GM12801 (cell line): Measurements from ENCODE around the gene OR10Z1.

ENCODE experiments used
- TF ChIP-seq, protein P1 (sequence below): IDR thresholded peaks from one replicate; pipeline ENCODE4 v1.5.1; 2011; ENCODE audit warnings: control low read depth; ENCODE audit not compliant: insufficient read length; ENCODE audit errors: extremely low read depth

The OR10Z1 gene

DNA sequence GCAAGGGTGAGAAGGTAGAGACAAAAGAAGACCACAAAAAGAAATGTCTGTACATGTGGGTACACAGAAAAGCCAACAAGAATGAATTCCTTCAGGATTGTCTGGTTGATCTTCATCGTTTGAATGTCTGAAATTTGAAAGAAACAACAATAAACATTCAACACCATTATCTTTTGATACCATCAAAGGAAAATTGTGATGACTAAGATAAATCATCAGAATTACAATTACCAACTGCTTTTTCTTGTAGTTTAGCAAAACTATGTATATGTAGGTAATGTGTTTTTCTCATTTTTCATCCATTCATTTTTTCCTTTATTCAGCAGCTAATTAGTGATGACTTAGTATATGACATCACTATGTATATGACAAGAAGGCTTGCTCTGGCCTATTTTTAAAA is 25.3 kb upstream of the OR10Z1 start, which contains the start of gene OR10X1:
Gene OR10X1 (minus strand): TSS at position 167 of the 400 bp plus-strand sequence. CDS start 0 bp downstream, at position 167.
- TF ChIP-seq, protein P1, sequence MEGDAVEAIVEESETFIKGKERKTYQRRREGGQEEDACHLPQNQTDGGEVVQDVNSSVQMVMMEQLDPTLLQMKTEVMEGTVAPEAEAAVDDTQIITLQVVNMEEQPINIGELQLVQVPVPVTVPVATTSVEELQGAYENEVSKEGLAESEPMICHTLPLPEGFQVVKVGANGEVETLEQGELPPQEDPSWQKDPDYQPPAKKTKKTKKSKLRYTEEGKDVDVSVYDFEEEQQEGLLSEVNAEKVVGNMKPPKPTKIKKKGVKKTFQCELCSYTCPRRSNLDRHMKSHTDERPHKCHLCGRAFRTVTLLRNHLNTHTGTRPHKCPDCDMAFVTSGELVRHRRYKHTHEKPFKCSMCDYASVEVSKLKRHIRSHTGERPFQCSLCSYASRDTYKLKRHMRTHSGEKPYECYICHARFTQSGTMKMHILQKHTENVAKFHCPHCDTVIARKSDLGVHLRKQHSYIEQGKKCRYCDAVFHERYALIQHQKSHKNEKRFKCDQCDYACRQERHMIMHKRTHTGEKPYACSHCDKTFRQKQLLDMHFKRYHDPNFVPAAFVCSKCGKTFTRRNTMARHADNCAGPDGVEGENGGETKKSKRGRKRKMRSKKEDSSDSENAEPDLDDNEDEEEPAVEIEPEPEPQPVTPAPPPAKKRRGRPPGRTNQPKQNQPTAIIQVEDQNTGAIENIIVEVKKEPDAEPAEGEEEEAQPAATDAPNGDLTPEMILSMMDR: no peak

DNA sequence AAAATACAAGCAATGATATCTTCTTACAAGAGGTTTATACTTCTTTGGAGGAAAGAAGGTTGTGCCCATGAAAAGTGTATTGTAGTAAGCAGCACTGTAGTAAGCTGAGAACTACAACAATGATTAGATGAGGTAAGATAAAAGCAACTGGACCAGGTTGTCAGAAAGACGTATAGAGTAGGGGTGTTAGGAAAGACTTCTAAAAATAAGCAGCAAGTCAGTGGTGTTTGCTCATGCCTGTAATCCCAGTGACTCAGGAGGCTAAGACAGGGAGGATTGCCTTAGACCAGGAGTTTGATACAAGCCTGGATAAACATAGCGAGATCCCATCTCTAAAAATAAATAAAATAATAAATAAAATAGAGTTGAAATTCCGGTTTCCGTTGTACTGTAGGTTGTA is 21.1 kb upstream of the OR10Z1 start:
- TF ChIP-seq, protein P1: no peak

DNA sequence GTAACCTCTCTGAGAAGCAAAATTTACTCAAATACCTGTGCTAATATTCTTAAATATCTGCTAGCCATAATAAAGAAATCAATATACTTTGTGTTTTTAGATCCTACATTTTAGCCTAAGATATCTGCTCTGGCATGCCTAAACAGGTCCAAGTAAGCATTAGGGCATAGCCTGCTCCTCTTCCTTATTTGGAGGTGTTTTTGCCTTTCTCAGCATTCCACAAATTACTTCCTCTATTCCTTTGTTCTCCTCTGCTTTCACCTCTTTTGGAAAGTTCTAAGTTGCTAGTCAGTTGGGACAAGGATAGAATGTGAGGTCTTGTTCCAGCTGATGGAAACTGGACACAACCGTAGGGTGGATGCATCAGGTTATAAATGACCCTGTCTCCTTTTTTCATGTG is 18.1 kb upstream of the OR10Z1 start:
- TF ChIP-seq, protein P1: no peak

DNA sequence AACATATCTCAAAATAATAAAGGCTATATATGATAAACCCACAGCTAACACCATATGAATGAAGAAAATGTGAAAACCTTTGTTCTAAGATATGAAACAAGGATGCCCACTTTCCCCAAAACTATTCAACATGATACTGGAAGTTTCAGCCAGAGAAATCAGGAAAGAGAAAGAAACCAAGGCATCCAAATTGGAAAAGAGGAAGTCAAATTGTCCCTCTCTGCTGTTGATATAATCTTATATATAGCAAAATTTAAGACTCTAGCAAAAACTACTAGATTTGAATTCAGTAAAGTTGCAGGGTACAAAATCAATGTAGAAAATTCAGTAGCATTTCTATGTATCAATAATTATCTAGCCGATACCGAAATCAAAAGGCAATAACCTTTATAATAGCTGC is 4.3 kb upstream of the OR10Z1 start:
- TF ChIP-seq, protein P1: no peak

DNA sequence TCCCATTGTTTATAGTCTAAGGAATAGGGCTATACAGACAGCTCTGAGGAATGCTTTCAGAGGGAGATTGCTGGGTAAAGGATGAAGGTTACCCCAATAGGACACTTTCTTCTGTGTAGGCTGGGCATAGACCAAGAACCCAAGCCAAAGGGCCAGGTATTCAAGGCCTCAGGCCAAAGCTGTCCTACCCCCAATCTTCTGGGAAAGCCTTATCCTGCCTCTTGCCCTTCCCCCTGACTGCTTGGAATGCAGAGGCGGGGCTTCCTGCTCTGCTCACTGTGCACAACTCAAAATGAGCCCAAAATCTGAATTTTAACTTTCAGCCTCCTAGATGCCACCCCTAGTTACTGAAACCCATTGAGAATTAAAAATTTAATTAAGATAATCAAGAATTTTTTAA is 2.2 kb downstream of the OR10Z1 start:
- TF ChIP-seq, protein P1: no peak

DNA sequence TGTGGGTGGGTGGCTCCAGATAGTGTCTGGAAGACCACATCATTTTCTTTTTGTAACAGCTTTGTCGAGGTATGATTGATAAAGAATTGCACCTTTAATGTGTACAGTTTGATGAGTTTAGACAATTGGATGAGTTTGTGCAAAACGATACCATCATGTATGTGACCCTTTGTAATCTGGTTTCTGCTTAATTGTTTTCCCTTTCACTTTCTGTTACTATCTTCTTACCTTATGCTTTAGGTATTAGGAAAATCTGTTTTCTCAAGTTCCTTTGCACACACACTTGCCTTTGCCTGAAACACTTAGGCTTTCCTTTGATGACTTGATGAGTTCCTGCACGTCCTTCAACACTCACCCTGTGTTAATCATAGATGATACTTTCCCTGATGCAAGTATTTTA is 6.8 kb downstream of the OR10Z1 start:
- TF ChIP-seq, protein P1: no peak

DNA sequence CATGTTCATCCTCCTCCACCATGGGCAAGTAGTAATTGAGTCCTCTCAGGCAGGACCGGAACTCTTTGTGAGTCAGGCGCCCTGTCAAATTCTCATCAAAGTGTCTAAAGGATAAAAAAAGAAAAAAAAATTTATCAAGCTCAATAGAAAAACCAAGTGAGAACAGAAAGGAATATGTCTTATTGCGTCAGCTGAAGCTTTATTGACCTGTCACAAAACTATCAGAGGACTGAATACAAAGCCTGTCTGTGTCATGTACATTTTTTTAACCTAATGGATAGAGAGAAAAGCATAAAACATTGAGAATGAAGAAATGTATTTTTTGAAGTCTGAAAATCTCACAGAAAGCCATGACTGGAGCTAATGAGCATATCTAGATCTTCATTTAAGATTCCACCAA is 8.7 kb downstream of the OR10Z1 start:
- TF ChIP-seq, protein P1: no peak

DNA sequence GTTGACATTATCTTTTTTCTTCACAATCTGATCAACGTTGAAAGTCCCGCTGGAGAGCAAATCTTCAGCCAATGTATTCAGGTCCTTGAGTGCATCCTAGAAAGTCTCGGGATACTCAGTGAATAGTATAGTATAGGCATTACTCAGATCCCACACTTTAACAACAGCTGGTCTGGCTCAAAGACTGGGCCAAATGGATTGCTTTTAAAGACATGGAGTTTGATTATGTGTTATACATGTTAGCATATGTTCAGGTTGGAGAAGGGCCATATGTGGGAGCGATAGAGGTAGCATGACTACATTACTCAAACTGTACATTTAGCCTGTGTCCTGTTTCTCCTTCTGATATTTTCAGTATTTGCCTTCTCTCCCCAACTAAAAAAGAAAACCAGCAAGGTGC is 33.1 kb downstream of the OR10Z1 start:
- TF ChIP-seq, protein P1: no peak
